MG63 (cell line): Measurements from ENCODE around the gene NEK6. TPM values are rescaled to one million over a fixed set of nuclear protein-coding genes. Genes with fewer than 3 reads are reported as not detected.

ENCODE experiments used
- DNase-seq: peaks from one replicate; pipeline ENCODE4 v3.0.0-alpha.2; 2020
- H3K27me3 ChIP-seq: fragments of 250-450 bp; sonication (Bioruptor Pico); 2 replicates; pipeline ENCODE4 v1.5.1; 2020; ENCODE audit warnings: mild to moderate bottlenecking, moderate library complexity
- H3K36me3 ChIP-seq: fragments of 250-450 bp; sonication (Bioruptor Pico); 2 replicates; pipeline ENCODE4 v1.5.1; 2020; ENCODE audit warnings: mild to moderate bottlenecking, moderate library complexity
- H3K4me3 ChIP-seq: fragments of 250-450 bp; sonication (Bioruptor Pico); 2 replicates; pipeline ENCODE4 v1.5.1; 2020; ENCODE audit warnings: mild to moderate bottlenecking, moderate library complexity
- H3K9me3 ChIP-seq: fragments of 250-450 bp; sonication (Bioruptor Pico); 2 replicates; pipeline ENCODE4 v1.5.1; 2020; ENCODE audit warnings: mild to moderate bottlenecking, moderate library complexity
- total RNA-seq: library from RNA; depleted of rRNA; stranded (reverse); fragments of >200 nt; shearing (Covaris generic); gene quantifications from 2 replicates; pipeline ENCODE4 v1.2.3, GENCODE V29; 2014; ENCODE audit warnings: low replicate concordance

NEK6 gene
- total RNA-seq, 1 experiment from 2014 or later = 25.0 TPM

GRCh38 chr9:124282442-124283227, 24.9 kb downstream of the NEK6 start:
- no peak overlapping the region for H3K4me3 ChIP-seq
- peak; percentile 46 for DNase-seq
- no peaks in the 10 kb centered on the region for H3K9me3 ChIP-seq
- H3K36me3 ChIP-seq = peaks cover 26% of the 10 kb centered on the region
- no peaks in the 10 kb centered on the region for H3K27me3 ChIP-seq

GRCh38 chr9:124283228-124283814, 25.6 kb downstream of the NEK6 start:
- Histone ChIP-seq H3K36me3 (peaks cover 27% of the 10 kb centered on the region), H3K9me3 (no peaks in the 10 kb centered on the region), H3K27me3 (no peaks in the 10 kb centered on the region), H3K4me3 (no peak overlapping the region)
- no peak for DNase-seq

- Histone ChIP-seq H3K36me3 (peaks cover 29% of the 10 kb centered on the region), H3K9me3 (no peaks in the 10 kb centered on the region), H3K4me3 (no peak overlapping the region), H3K27me3 (no peaks in the 10 kb centered on the region)
- no peak for DNase-seq
Measured at GRCh38 chr9:124284237-124284831, 26.6 kb downstream of the NEK6 start.

- peak; percentile 16 for DNase-seq
- Histone ChIP-seq H3K9me3 (no peaks in the 10 kb centered on the region), H3K36me3 (peaks cover 35% of the 10 kb centered on the region), H3K4me3 (no peak overlapping the region), H3K27me3 (no peaks in the 10 kb centered on the region)
Measured at GRCh38 chr9:124284940-124285441, 27.2 kb downstream of the NEK6 start.

- no peaks in the 10 kb centered on the region for H3K9me3 ChIP-seq
- H3K4me3 ChIP-seq = no peak overlapping the region
- H3K36me3 ChIP-seq = peaks cover 38% of the 10 kb centered on the region
- DNase-seq = no peak
- no peaks in the 10 kb centered on the region for H3K27me3 ChIP-seq
Measured at GRCh38 chr9:124285490-124285889, 27.7 kb downstream of the NEK6 start.

GRCh38 chr9:124285903-124286291, 28.1 kb downstream of the NEK6 start:
- Histone ChIP-seq H3K27me3 (no peaks in the 10 kb centered on the region), H3K9me3 (no peaks in the 10 kb centered on the region), H3K36me3 (peaks cover 40% of the 10 kb centered on the region), H3K4me3 (no peak overlapping the region)
- DNase-seq = peak; percentile 85

GRCh38 chr9:124286292-124286931, 28.7 kb downstream of the NEK6 start:
- no peaks in the 10 kb centered on the region for H3K9me3 ChIP-seq
- H3K27me3 ChIP-seq = no peaks in the 10 kb centered on the region
- H3K4me3 ChIP-seq = no peak overlapping the region
- H3K36me3 ChIP-seq = peaks cover 46% of the 10 kb centered on the region
- DNase-seq = peak; percentile 61

- peaks cover 55% of the 10 kb centered on the region for H3K36me3 ChIP-seq
- H3K9me3 ChIP-seq = no peaks in the 10 kb centered on the region
- H3K4me3 ChIP-seq = no peak overlapping the region
- no peaks in the 10 kb centered on the region for H3K27me3 ChIP-seq
- no peak for DNase-seq
Measured at GRCh38 chr9:124290053-124290591, 32.4 kb downstream of the NEK6 start.

GRCh38 chr9:124290743-124291554, 33.2 kb downstream of the NEK6 start:
- Histone ChIP-seq H3K36me3 (peaks cover 54% of the 10 kb centered on the region), H3K27me3 (no peaks in the 10 kb centered on the region), H3K9me3 (no peaks in the 10 kb centered on the region), H3K4me3 (no peak overlapping the region)
- DNase-seq = no peak

- Histone ChIP-seq H3K9me3 (no peaks in the 10 kb centered on the region), H3K27me3 (no peaks in the 10 kb centered on the region), H3K4me3 (no peak overlapping the region), H3K36me3 (peaks cover 55% of the 10 kb centered on the region)
- DNase-seq = no peak
Measured at GRCh38 chr9:124291801-124292396, 34.1 kb downstream of the NEK6 start.

GRCh38 chr9:124292696-124293593, 35.2 kb downstream of the NEK6 start:
- Histone ChIP-seq H3K27me3 (no peaks in the 10 kb centered on the region), H3K36me3 (peaks cover 54% of the 10 kb centered on the region), H3K9me3 (no peaks in the 10 kb centered on the region), H3K4me3 (no peak overlapping the region)
- no peak for DNase-seq

- no peaks in the 10 kb centered on the region for H3K27me3 ChIP-seq
- peak; percentile 33 for DNase-seq
- H3K9me3 ChIP-seq = no peaks in the 10 kb centered on the region
- H3K36me3 ChIP-seq = peaks cover 57% of the 10 kb centered on the region
- no peak overlapping the region for H3K4me3 ChIP-seq
Measured at GRCh38 chr9:124293718-124294506, 36.2 kb downstream of the NEK6 start.

- no peaks in the 10 kb centered on the region for H3K27me3 ChIP-seq
- no peak for DNase-seq
- H3K36me3 ChIP-seq = peaks cover 46% of the 10 kb centered on the region
- no peaks in the 10 kb centered on the region for H3K9me3 ChIP-seq
- H3K4me3 ChIP-seq = no peak overlapping the region
Measured at GRCh38 chr9:124295159-124295794, 37.5 kb downstream of the NEK6 start.

- no peaks in the 10 kb centered on the region for H3K27me3 ChIP-seq
- H3K9me3 ChIP-seq = no peaks in the 10 kb centered on the region
- no peak overlapping the region for H3K4me3 ChIP-seq
- peak; percentile 60 for DNase-seq
- H3K36me3 ChIP-seq = peaks cover 44% of the 10 kb centered on the region
Measured at GRCh38 chr9:124296094-124296493, 38.3 kb downstream of the NEK6 start.
